KMS-11 (cell line): ENCODE measurements around the gene RPIA.

ENCODE experiments used
- H2AFZ ChIP-seq: fragments of 200-600 bp; sonication (generic); 2 replicates; pipeline ENCODE4 v1.6.1; 2016; ENCODE audit warnings: antibody characterized with exemption, mixed run types, low read depth
- H3K27ac ChIP-seq: fragments of 200-600 bp; sonication (generic); 2 replicates; pipeline ENCODE4 v1.6.1; 2016; ENCODE audit warnings: mild to moderate bottlenecking, mixed run types
- H3K27me3 ChIP-seq: fragments of 200-600 bp; sonication (generic); 2 replicates; pipeline ENCODE4 v1.6.1; 2017; ENCODE audit warnings: mild to moderate bottlenecking, low read depth, mixed run types, moderate library complexity; ENCODE audit not compliant: insufficient read depth
- H3K36me3 ChIP-seq: fragments of 200-600 bp; sonication (generic); 2 replicates; pipeline ENCODE4 v1.6.1; 2017; ENCODE audit warnings: mild to moderate bottlenecking, mixed run types; ENCODE audit not compliant: insufficient read depth
- H3K4me1 ChIP-seq: fragments of 200-600 bp; sonication (generic); 2 replicates; pipeline ENCODE4 v1.6.1; 2016; ENCODE audit warnings: mild to moderate bottlenecking, low read depth, mixed run types; ENCODE audit not compliant: poor library complexity, severe bottlenecking
- H3K4me2 ChIP-seq: fragments of 200-600 bp; sonication (generic); 2 replicates; pipeline ENCODE4 v1.7.0; 2016; ENCODE audit warnings: mild to moderate bottlenecking, mixed run types
- H3K4me3 ChIP-seq: fragments of 200-600 bp; sonication (generic); IDR thresholded peaks from 2 replicates; pipeline ENCODE4 v1.6.1; 2017; ENCODE audit warnings: low read depth, low read length, mixed read lengths; ENCODE audit not compliant: insufficient read depth
- H3K79me2 ChIP-seq: fragments of 200-600 bp; sonication (generic); 2 replicates; pipeline ENCODE4 v1.6.1; 2016; ENCODE audit warnings: low read depth, mixed run types; ENCODE audit not compliant: insufficient read depth
- H3K9ac ChIP-seq: fragments of 200-600 bp; sonication (generic); 2 replicates; pipeline ENCODE4 v1.6.1; 2016; ENCODE audit warnings: mild to moderate bottlenecking, mixed run types
- H4K20me1 ChIP-seq: fragments of 200-600 bp; sonication (generic); 2 replicates; pipeline ENCODE4 v1.6.1; 2016; ENCODE audit warnings: mild to moderate bottlenecking, mixed run types; ENCODE audit not compliant: insufficient read depth
- CTCF ChIP-seq: fragments of 200-600 bp; sonication (generic); conservative IDR thresholded peaks from 2 replicates; pipeline ENCODE4 v1.6.1; 2017; ENCODE audit warnings: low read depth, mild to moderate bottlenecking, antibody characterized with exemption, low read length, moderate library complexity, mixed read lengths

RPIA gene

GRCh38 chr2:88711897-88712296 is 20.4 kb downstream of the RPIA start:
- Histone ChIP-seq H3K9ac (no peak overlapping the region), H4K20me1 (no peaks in the 10 kb centered on the region), H3K27ac (no peak overlapping the region), H3K4me2 (no peak overlapping the region), H3K4me3 (no peak overlapping the region), H3K27me3 (no peaks in the 10 kb centered on the region), H2AFZ (no peak overlapping the region), H3K4me1 (no peaks in the 10 kb centered on the region), H3K36me3 (no peaks in the 10 kb centered on the region), H3K79me2 (no peaks in the 10 kb centered on the region; the same call in 1 of the 2 replicates)
- TF ChIP-seq CTCF = no peak

- Histone ChIP-seq H3K27ac (no peak overlapping the region), H2AFZ (no peak overlapping the region), H4K20me1 (no peaks in the 10 kb centered on the region), H3K4me3 (no peak overlapping the region), H3K4me1 (no peaks in the 10 kb centered on the region), H3K79me2 (no peaks in the 10 kb centered on the region; the same call in 1 of the 2 replicates), H3K9ac (no peak overlapping the region), H3K27me3 (no peaks in the 10 kb centered on the region), H3K4me2 (no peak overlapping the region), H3K36me3 (no peaks in the 10 kb centered on the region)
- no peak for TF ChIP-seq CTCF
These were observed 21.9 kb downstream of the RPIA start for GRCh38 chr2:88713408-88713807.

DNA sequence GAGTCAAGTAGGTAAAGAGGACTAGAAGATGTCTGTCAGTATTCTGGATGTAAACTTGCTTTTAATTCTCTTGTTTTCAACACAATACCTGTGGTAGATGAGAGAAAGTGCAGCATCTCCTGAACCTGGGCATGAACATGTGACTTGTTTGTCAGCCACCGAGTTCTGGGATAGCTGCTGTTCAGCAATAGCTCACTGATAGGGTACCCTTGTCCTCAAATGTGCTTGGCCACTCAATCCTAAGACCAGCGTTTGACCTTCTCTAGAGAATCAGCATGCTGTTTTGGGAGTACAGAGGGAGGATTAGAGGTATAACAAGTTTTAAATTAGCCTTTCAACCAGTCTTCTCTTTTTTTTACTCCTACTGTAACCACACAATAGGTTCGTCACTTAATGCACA is 23.2 kb downstream of the RPIA start:
- Histone ChIP-seq H3K27me3 (no peaks in the 10 kb centered on the region), H3K36me3 (no peaks in the 10 kb centered on the region), H3K9ac (no peak overlapping the region), H4K20me1 (no peaks in the 10 kb centered on the region), H2AFZ (no peak overlapping the region), H3K4me1 (no peaks in the 10 kb centered on the region), H3K4me3 (no peak overlapping the region), H3K79me2 (no peaks in the 10 kb centered on the region; the same call in 1 of the 2 replicates), H3K4me2 (no peak overlapping the region), H3K27ac (no peak overlapping the region)
- no peak for TF ChIP-seq CTCF

- no peak overlapping the region for H2AFZ ChIP-seq
- H4K20me1 ChIP-seq = no peaks in the 10 kb centered on the region
- H3K27me3 ChIP-seq = no peaks in the 10 kb centered on the region
- H3K79me2 ChIP-seq = 0 out of 2 replicates have a peak, but pooled peaks cover 3% of the 10 kb centered on the region
- H3K27ac ChIP-seq = no peak overlapping the region
- H3K4me3 ChIP-seq = no peak overlapping the region
- no peak overlapping the region for H3K4me2 ChIP-seq
- H3K36me3 ChIP-seq = no peaks in the 10 kb centered on the region
- H3K4me1 ChIP-seq = peaks cover 13% of the 10 kb centered on the region
- H3K9ac ChIP-seq = no peak overlapping the region
- TF ChIP-seq CTCF = no peak
These were observed 28.9 kb downstream of the RPIA start for GRCh38 chr2:88720399-88720798.
